CD14-positive monocyte (primary cell): ENCODE data around the gene APEX1. TPM values are rescaled to one million over a fixed set of nuclear protein-coding genes. Genes with fewer than 3 reads are reported as not detected.

ENCODE experiments used
- DNase-seq, 3 donors: peaks; one replicate each; pipeline ENCODE4 v3.0.0-alpha.2; 2011 to 2022
- H2AFZ ChIP-seq: 2 replicates; pipeline ENCODE4 v1.6.0; 2012; ENCODE audit warnings: mild to moderate bottlenecking, low read depth, low read length, inconsistent platforms; ENCODE audit not compliant: insufficient read depth, poor library complexity, severe bottlenecking
- H3K27ac ChIP-seq, 2 donors: 1 replicate in 1 of 2; 2 replicates in 1 of 2; pipeline ENCODE4 v1.5.1; 2012 to 2013; ENCODE audit warnings: low read length in 2 of 2, control low read depth in 1 of 2, inconsistent platforms in 1 of 2, low read depth in 1 of 2, mild to moderate bottlenecking in 1 of 2
- H3K27me3 ChIP-seq, 2 donors: one replicate each; pipeline versions ENCODE4 v1.6.0 to v1.6.1; 2011 to 2013; ENCODE audit warnings: low read length in 2 of 2; ENCODE audit not compliant: control insufficient read depth in 2 of 2, insufficient read depth in 2 of 2
- H3K36me3 ChIP-seq, 2 donors: replicated peaks in 1 of 2; 1 replicate in 1 of 2; 2 replicates in 1 of 2; pipeline versions ENCODE4 v1.5.1 to v1.6.1; 2012 to 2013; ENCODE audit warnings: low read length in 2 of 2, control low read depth in 1 of 2, inconsistent platforms in 1 of 2, mild to moderate bottlenecking in 1 of 2; ENCODE audit not compliant: insufficient read depth in 2 of 2, control insufficient read depth in 1 of 2
- H3K4me1 ChIP-seq, 2 donors: 1 replicate in 1 of 2; 2 replicates in 1 of 2; pipeline versions ENCODE4 v1.5.1 to v1.6.1; 2012 to 2013; ENCODE audit warnings: low read length in 2 of 2, control low read depth in 1 of 2, inconsistent platforms in 1 of 2, mild to moderate bottlenecking in 1 of 2, moderate library complexity in 1 of 2; ENCODE audit not compliant: insufficient read depth in 2 of 2, control insufficient read depth in 1 of 2
- H3K4me2 ChIP-seq: replicated peaks from 2 replicates; pipeline ENCODE3; 2012; ENCODE audit warnings: low read length, moderate library complexity, mild to moderate bottlenecking; ENCODE audit not compliant: poor library complexity, severe bottlenecking; ENCODE audit errors: extremely low read depth
- H3K4me3 ChIP-seq, 3 experiments: fragments of 200-600 bp in 1 of 3; sonication (generic) in 1 of 3; replicated peaks in 1 of 3; 1 replicate in 2 of 3; 2 replicates in 1 of 3; pipeline ENCODE4 v1.5.1; 2011 to 2013; ENCODE audit warnings: low read length in 3 of 3, mild to moderate bottlenecking in 3 of 3, control low read depth in 2 of 3, low read depth in 2 of 3, inconsistent platforms in 1 of 3, moderate library complexity in 1 of 3
- H3K79me2 ChIP-seq: 2 replicates; pipeline ENCODE4 v1.6.0; 2012; ENCODE audit warnings: mild to moderate bottlenecking, control low read depth, inconsistent platforms, low read length, moderate library complexity; ENCODE audit not compliant: insufficient read depth
- H3K9ac ChIP-seq: 2 replicates; pipeline ENCODE4 v1.6.0; 2017; ENCODE audit warnings: low read length, mild to moderate bottlenecking; ENCODE audit not compliant: insufficient read depth, poor library complexity, severe bottlenecking
- H3K9me3 ChIP-seq, 2 donors: replicated peaks in 1 of 2; 1 replicate in 1 of 2; 2 replicates in 1 of 2; pipeline versions ENCODE4 v1.5.1 to v1.6.1; 2012 to 2013; ENCODE audit warnings: low read length in 2 of 2, control low read depth in 1 of 2; ENCODE audit not compliant: control insufficient read depth in 1 of 2, insufficient read depth in 1 of 2
- H4K20me1 ChIP-seq: 2 replicates; pipeline ENCODE4 v1.6.0; 2012; ENCODE audit warnings: mild to moderate bottlenecking, low read length, control low read depth, moderate library complexity; ENCODE audit not compliant: insufficient read depth
- H3K27ac Mint-ChIP-seq, 7 donors: one replicate each; pipeline ENCODE4 v1.8.0; 2020; ENCODE audit warnings: mild to moderate bottlenecking in 7 of 7, mixed read lengths in 7 of 7, moderate library complexity in 6 of 7, inconsistent platforms in 2 of 7
- H3K27me3 Mint-ChIP-seq, 3 donors: one replicate each; pipeline ENCODE4 v1.8.0; 2021 to 2022; ENCODE audit warnings: low read depth in 3 of 3, mild to moderate bottlenecking in 3 of 3, mixed read lengths in 3 of 3, moderate library complexity in 3 of 3, inconsistent platforms in 1 of 3
- H3K36me3 Mint-ChIP-seq, 2 donors: one replicate each; pipeline ENCODE4 v1.8.0; 2020; ENCODE audit warnings: mixed read lengths in 2 of 2, inconsistent platforms in 1 of 2, mild to moderate bottlenecking in 1 of 2
- H3K4me1 Mint-ChIP-seq: one replicate; pipeline ENCODE4 v1.8.0; 2020; ENCODE audit warnings: mild to moderate bottlenecking, mixed read lengths
- H3K4me3 Mint-ChIP-seq, 2 donors: one replicate each; pipeline ENCODE4 v1.8.0; 2020; ENCODE audit warnings: mild to moderate bottlenecking in 2 of 2, mixed read lengths in 2 of 2, moderate library complexity in 1 of 2
- H3K9me3 Mint-ChIP-seq, 7 donors: one replicate each; pipeline ENCODE4 v1.8.0; 2020 to 2022; ENCODE audit warnings: mixed read lengths in 7 of 7, mild to moderate bottlenecking in 6 of 7, moderate library complexity in 6 of 7, inconsistent platforms in 2 of 7
- WGBS: methylation state at CpG from one replicate; pipeline ENCODE4 v1.1.5; 2013; ENCODE audit warnings: missing lambda C conversion rate; ENCODE audit not compliant: insufficient coverage; 5-methylcytosine and 5-hydroxymethylcytosine counted together
- intact Hi-C, 2 donors: fragments of 100-400 bp; cut with micrococcal nuclease; formaldehyde crosslinking; loops; one replicate each; pipeline versions ENCODE4 v1.15.0 to v1.15.1; 2023
- polyA plus RNA-seq, 3 donors: library from polyadenylated mRNA; depleted of rRNA in 1 of 3; unstranded in 2 of 3; stranded (reverse) in 1 of 3; fragments of 300-500 nt in 2 of 3; fragments of >200 nt in 1 of 3; fragmentation: Illumina TruSeq in 2 of 3; gene quantifications; 1 replicate in 2 of 3; 2 replicates in 1 of 3; pipeline ENCODE4 v1.2.3, GENCODE V29; 2012 to 2021
- TF ChIP-seq, protein P1 (sequence below): fragments of 200-600 bp; IDR thresholded peaks from one replicate; pipeline ENCODE4 v1.8.0; 2022; ENCODE audit warnings: antibody characterized with exemption, mild to moderate bottlenecking

The APEX1 gene
- polyA plus RNA-seq, 3 donors = 69.7 to 208 (median 85.4) TPM

DNA sequence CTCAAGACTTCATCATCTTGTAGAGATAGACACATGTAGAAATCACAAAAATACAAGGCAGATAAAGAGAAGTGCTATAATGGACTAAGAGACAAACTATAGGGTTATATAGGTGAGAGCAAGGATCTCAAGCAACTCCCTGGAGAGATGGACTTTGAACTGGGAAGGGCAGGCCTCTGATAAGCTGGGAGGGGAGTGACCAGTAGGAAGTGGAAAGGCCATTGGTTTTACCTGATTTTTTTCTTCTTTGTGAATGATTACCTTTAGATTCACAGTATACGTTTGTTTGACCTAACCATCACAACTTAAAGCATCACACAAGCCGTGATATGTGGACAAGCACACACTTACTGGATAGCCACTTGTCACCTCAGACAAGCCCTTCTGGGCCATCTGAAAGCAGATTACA is 36.5 kb upstream of the APEX1 start:
- no peak overlapping the region for H3K4me3 Mint-ChIP-seq
- intact Hi-C loops = loop anchor here (5.0 to 10.0 kb wide), 3 partner anchors 34 to 194 kb away; partner anchors contain the start of genes OSGEP (in 1 of the 2), PIP4P1 (in 1 of the 2) and PNP (in 1 of the 2)
- no peaks in the 10 kb centered on the region for H3K36me3 Mint-ChIP-seq

DNA sequence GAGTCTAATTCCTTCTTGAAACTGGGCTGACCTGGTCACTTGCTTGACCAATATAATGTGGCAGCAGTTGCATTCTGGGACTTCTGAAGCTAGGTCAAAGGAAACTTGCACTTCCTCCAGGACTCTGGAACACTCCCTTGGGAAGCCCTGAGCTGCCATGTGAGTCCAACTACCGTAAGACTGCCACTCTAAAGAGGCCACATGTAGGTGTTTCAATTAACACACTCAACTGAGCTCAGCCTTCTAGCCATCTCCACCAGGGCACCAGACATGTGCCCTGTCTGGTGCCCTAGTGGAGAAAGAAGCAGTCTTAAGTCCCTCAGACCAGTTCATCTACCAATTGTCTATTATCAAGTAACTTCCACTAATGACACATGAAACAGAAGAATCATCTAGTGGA is 35.6 kb upstream of the APEX1 start:
- peaks cover 20 to 24% of the 10 kb centered on the region in 2 donors for H3K4me1 ChIP-seq
- no peak overlapping the region for H3K27ac Mint-ChIP-seq
- H3K36me3 Mint-ChIP-seq = no peaks in the 10 kb centered on the region
- H3K4me3 Mint-ChIP-seq = no peak overlapping the region
- H3K9me3 ChIP-seq = no peaks in the 10 kb centered on the region
- TF ChIP-seq, protein P1, sequence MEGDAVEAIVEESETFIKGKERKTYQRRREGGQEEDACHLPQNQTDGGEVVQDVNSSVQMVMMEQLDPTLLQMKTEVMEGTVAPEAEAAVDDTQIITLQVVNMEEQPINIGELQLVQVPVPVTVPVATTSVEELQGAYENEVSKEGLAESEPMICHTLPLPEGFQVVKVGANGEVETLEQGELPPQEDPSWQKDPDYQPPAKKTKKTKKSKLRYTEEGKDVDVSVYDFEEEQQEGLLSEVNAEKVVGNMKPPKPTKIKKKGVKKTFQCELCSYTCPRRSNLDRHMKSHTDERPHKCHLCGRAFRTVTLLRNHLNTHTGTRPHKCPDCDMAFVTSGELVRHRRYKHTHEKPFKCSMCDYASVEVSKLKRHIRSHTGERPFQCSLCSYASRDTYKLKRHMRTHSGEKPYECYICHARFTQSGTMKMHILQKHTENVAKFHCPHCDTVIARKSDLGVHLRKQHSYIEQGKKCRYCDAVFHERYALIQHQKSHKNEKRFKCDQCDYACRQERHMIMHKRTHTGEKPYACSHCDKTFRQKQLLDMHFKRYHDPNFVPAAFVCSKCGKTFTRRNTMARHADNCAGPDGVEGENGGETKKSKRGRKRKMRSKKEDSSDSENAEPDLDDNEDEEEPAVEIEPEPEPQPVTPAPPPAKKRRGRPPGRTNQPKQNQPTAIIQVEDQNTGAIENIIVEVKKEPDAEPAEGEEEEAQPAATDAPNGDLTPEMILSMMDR = no peak
- H3K9ac ChIP-seq = no peak overlapping the region
- no peaks in the 10 kb centered on the region for H4K20me1 ChIP-seq
- H3K27me3 Mint-ChIP-seq = no peaks in the 10 kb centered on the region
- H3K27me3 ChIP-seq = no peaks in the 10 kb centered on the region
- no peak overlapping the region for H3K4me2 ChIP-seq
- peaks cover 25% of the 10 kb centered on the region for H3K4me1 Mint-ChIP-seq
- 89% methylated on average over 1 of the region's 1 CpG for WGBS
- H3K79me2 ChIP-seq = peaks cover 4% of the 10 kb centered on the region
- DNase-seq = no peak
- no peak overlapping the region for H2AFZ ChIP-seq
- H3K36me3 ChIP-seq = no peaks in the 10 kb centered on the region
- H3K9me3 Mint-ChIP-seq = no peaks in the 10 kb centered on the region
- H3K27ac ChIP-seq = no peak overlapping the region
- no peak overlapping the region for H3K4me3 ChIP-seq
- intact Hi-C loops = loop anchor here (5.0 to 10.0 kb wide), 3 partner anchors 33 to 193 kb away; partner anchors contain the start of genes OSGEP (in 1 of the 2), PIP4P1 (in 1 of the 2) and PNP (in 1 of the 2)

More for the DNA sequence above, 36.5 kb upstream of the APEX1 start:
- Mint-ChIP-seq H3K27me3 (no peaks in the 10 kb centered on the region), H3K4me1 (peaks cover 34% of the 10 kb centered on the region), H3K9me3 (no peaks in the 10 kb centered on the region), H3K27ac (peak overlapping the region in 1 of 7 donors; percentile 46)
- Histone ChIP-seq H3K9me3 (no peaks in the 10 kb centered on the region), H3K36me3 (no peaks in the 10 kb centered on the region), H3K4me1 (peaks cover 28 to 33% of the 10 kb centered on the region in 2 donors), H3K4me3 (no peak overlapping the region), H4K20me1 (no peaks in the 10 kb centered on the region), H3K27ac (no peak overlapping the region), H2AFZ (no peak overlapping the region), H3K27me3 (no peaks in the 10 kb centered on the region), H3K79me2 (peaks cover 10% of the 10 kb centered on the region), H3K4me2 (no peak overlapping the region), H3K9ac (no peak overlapping the region)
- TF ChIP-seq, protein P1 = no peak
- WGBS = 92% methylated on average over 1 of the region's 2 CpGs
- no peak for DNase-seq
